ENCODE data around the gene KLHL6. TPM values are rescaled to one million over a fixed set of nuclear protein-coding genes. Genes with fewer than 3 reads are reported as not detected.
"Not testable (repeated sequence)": the region's sequence is repeated elsewhere in the genome, so short reads cannot be mapped to it uniquely, and the experiment has no call there.

Gene KLHL6
- total and polyA plus RNA-seq, 2 of the 8 experiments (the other 6 are each of a cell fraction or from before 2014, with no cell fraction given): 0.05 TPM; not detected in 1

DNA sequence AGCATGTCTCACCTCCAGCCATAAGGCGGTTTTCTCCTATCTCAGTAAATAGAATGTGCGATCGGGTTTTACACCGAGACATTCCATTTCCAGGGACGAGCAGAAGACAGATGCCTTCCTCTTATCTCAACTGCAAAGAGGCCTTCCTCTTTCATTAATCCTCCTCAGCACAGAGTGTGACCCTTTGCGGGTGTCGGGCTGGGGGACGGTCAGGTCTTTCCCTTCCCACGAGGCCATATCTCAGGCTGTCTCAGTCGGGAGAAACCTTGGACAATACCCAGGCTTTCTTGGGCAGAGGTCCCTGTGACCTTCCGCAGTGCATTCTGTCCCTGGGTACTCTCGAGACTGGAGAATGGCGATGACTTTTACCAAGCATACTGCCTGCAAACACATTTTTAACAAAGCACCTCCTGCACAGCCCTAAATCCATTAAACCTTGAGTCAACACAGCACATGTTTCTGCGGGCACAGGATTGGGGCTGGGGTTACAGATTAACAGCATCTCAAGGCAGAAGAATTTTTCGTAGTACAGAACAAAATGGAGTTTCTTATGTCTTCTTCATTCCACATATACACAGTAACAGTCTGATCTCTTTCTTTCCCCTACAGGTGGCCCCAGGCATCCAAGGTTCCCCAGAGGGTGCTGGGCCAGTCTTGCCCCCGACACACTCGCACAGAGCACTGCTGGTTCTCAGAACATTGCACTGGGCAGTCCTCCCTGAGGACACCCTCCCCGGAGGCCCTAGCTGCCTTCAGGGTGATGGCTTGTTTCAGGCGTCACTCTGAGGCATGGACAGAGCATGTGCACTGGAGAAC is 34.6 kb downstream of the KLHL6 start:
- FAIRE-seq; H3K23ac ChIP-seq (ENCODE audit: insufficient read length); DNase-seq (ENCODE audit: low read depth in 1 of 2, low spot score in 2 of 2); H3K27ac ChIP-seq (ENCODE audit: low read depth, low read length); H2BK12ac ChIP-seq (ENCODE audit: low read depth, low read length); H4K91ac ChIP-seq (replicated peaks; ENCODE audit: insufficient read length, low read length); H4K20me1 ChIP-seq (replicated peaks in 1 of 2; ENCODE audit: control insufficient read depth in 1 of 2, insufficient read depth in 2 of 2, low read length in 2 of 2); H3K27me3 ChIP-seq (replicated peaks in 1 of 4; ENCODE audit: control insufficient read depth in 3 of 4, extremely low read depth in 1 of 4, insufficient read depth in 3 of 4, low read length in 3 of 4); POLR2A ChIA-PET (ENCODE audit: partially characterized antibody); H3K79me1 ChIP-seq (ENCODE audit: low read depth, low read length); H4K5ac ChIP-seq (ENCODE audit: insufficient read length, low read depth, low read length); H3K14ac ChIP-seq (ENCODE audit: insufficient read length); H3K9ac ChIP-seq (replicated peaks in 1 of 4; ENCODE audit: extremely low read depth in 1 of 4, low read depth in 3 of 4, low read length in 3 of 4); H2BK120ac ChIP-seq (replicated peaks; ENCODE audit: low read depth, low read length); H3K36me3 ChIP-seq (ENCODE audit: control insufficient read depth in 2 of 4, insufficient read depth in 4 of 4, low read length in 3 of 4); H2BK5ac ChIP-seq (ENCODE audit: low read depth, low read length); H4K8ac ChIP-seq (ENCODE audit: extremely low read depth, insufficient read depth, low read length); H3K4ac ChIP-seq (replicated peaks; ENCODE audit: insufficient read length, low read depth, low read length); H2AK5ac ChIP-seq (ENCODE audit: low read depth, low read length); H2AFZ ChIP-seq (ENCODE audit: low read length); H2BK20ac ChIP-seq (ENCODE audit: low read length); H3K56ac ChIP-seq (replicated peaks; ENCODE audit: insufficient read length, low read depth, low read length); H3K4me3 ChIP-seq (ENCODE audit: extremely low read depth in 1 of 4, insufficient read depth in 2 of 4, low read depth in 3 of 4, low read length in 4 of 4); H3K4me1 ChIP-seq (replicated peaks in 1 of 4; ENCODE audit: control insufficient read depth in 3 of 4, insufficient read depth in 4 of 4, low read length in 3 of 4); H3K79me2 ChIP-seq (ENCODE audit: control insufficient read depth in 1 of 2, insufficient read depth in 2 of 2, low read length in 2 of 2); H3K23me2 ChIP-seq (ENCODE audit: low read depth, low read length); H3K9me3 ChIP-seq (ENCODE audit: insufficient read depth in 2 of 2, low read depth in 1 of 2, low read length in 1 of 2); H3K4me2 ChIP-seq (ENCODE audit: insufficient read depth in 1 of 2, low read depth in 2 of 2, low read length in 2 of 2); H2BK15ac ChIP-seq (ENCODE audit: low read length): not testable (repeated sequence)
- H3K18ac ChIP-seq (ENCODE audit: extremely low read depth, low read length): 0 out of 2 replicates have a peak overlapping the region, but pooled peaks have one; percentile 3
- CTCF ChIA-PET (ENCODE audit: partially characterized antibody): interaction anchor here (1.1 kb wide), 1 partner anchor 17 kb away, joined by 5 read pairs; no protein-coding TSS in a partner anchor
- 90% methylated on average over 19 of the region's 19 CpGs; no CpG with 5 or more reads in 1 of the 2 experiments for WGBS, 2 experiments (ENCODE audit: extremely low coverage in 1 of 2, insufficient coverage in 1 of 2, insufficient read length in 1 of 2, insufficient replicate concordance in 2 of 2, low coverage in 1 of 2, low lambda C conversion rate in 2 of 2, missing lambda C conversion rate in 1 of 2)
